Fibroblast of pulmonary artery (primary cell): ENCODE measurements around the gene PTPRG.

Experiments
- DNase-seq: peaks from one replicate; pipeline ENCODE4 v3.0.0-alpha.2; 2010; ENCODE audit warnings: low read depth
- H3K4me3 ChIP-seq: replicated peaks from 2 replicates; pipeline ENCODE4 v1.5.1; 2011; ENCODE audit warnings: low read depth, mild to moderate bottlenecking, control low read depth, low read length, moderate library complexity
- CTCF ChIP-seq: IDR thresholded peaks from 2 replicates; pipeline ENCODE4 v1.5.1; 2011; ENCODE audit warnings: mild to moderate bottlenecking, control low read depth, low read length, inconsistent platforms; ENCODE audit errors: missing control alignments

The PTPRG gene

GRCh38 chr3:61663356-61664104 lies 102.2 kb downstream of the PTPRG start:
- TF ChIP-seq CTCF, result no peak
- no peak overlapping the region for H3K4me3 ChIP-seq
- no peak for DNase-seq

GRCh38 chr3:61664105-61664482 lies 102.7 kb downstream of the PTPRG start:
- no peak for TF ChIP-seq CTCF
- peak; percentile 85 for DNase-seq
- no peak overlapping the region for H3K4me3 ChIP-seq

- TF ChIP-seq CTCF, result no peak
- no peak overlapping the region for H3K4me3 ChIP-seq
- no peak for DNase-seq
These were observed 103.8 kb downstream of the PTPRG start for GRCh38 chr3:61665121-61665520.

- DNase-seq, result no peak
- no peak for TF ChIP-seq CTCF
- no peak overlapping the region for H3K4me3 ChIP-seq
These were observed 104.6 kb downstream of the PTPRG start for GRCh38 chr3:61665987-61666386.

- no peak for DNase-seq
- H3K4me3 ChIP-seq, result no peak overlapping the region
- no peak for TF ChIP-seq CTCF
These were observed 105.4 kb downstream of the PTPRG start for GRCh38 chr3:61666615-61667330.

- no peak for DNase-seq
- no peak for TF ChIP-seq CTCF
These were observed 106.0 kb downstream of the PTPRG start for GRCh38 chr3:61667383-61667782.

More at GRCh38 chr3:61667383-61667782, 106.0 kb downstream of the PTPRG start:
- H3K4me3 ChIP-seq, result no peak overlapping the region
